Brain microvascular endothelial cell (primary cell): Measurements from ENCODE around the gene SETD4.
A peak's percentile ranks its signal among the peaks of the same experiment; 100 is the strongest.

Experiments used
- DNase-seq: peaks from one replicate; pipeline ENCODE4 v3.0.0-alpha.2; 2020
- H3K27ac ChIP-seq: fragments of 250-450 bp; sonication (Bioruptor Pico); 2 replicates; pipeline ENCODE4 v1.5.1; 2020; ENCODE audit warnings: mild to moderate bottlenecking, moderate library complexity
- H3K27me3 ChIP-seq: fragments of 250-450 bp; sonication (Bioruptor Pico); replicated peaks from 2 replicates; pipeline ENCODE4 v1.5.1; 2020; ENCODE audit warnings: mild to moderate bottlenecking
- H3K36me3 ChIP-seq: fragments of 250-450 bp; sonication (Bioruptor Pico); replicated peaks from 2 replicates; pipeline ENCODE4 v1.5.1; 2020; ENCODE audit warnings: mild to moderate bottlenecking
- H3K4me3 ChIP-seq: 2 replicates; pipeline ENCODE4 v1.5.1; 2011; ENCODE audit warnings: low read depth, mild to moderate bottlenecking, control low read depth, low read length, moderate library complexity
- CTCF ChIP-seq: IDR thresholded peaks from 2 replicates; pipeline ENCODE4 v1.5.1; 2011; ENCODE audit warnings: low read depth, mild to moderate bottlenecking, moderate library complexity, low read length, control low read depth, inconsistent platforms; ENCODE audit errors: missing control alignments
- in situ Hi-C: cut with HindIII; loops from 2 replicates; pipeline ENCODE4 v1.10.0; 2017; ENCODE audit warnings: low sequenced_read_pairs, low pct_ligation_motif_present

SETD4 gene

GRCh38 chr21:36068748-36069398 lies 8.5 kb upstream of the SETD4 start:
- Histone ChIP-seq H3K36me3 (peaks cover 6% of the 10 kb centered on the region), H3K4me3 (no peak overlapping the region), H3K27me3 (no peaks in the 10 kb centered on the region), H3K27ac (peak overlapping the region; percentile 62)
- DNase-seq, result no peak
- no peak for TF ChIP-seq CTCF
- in situ Hi-C loops, result no loop called here

- no peak for TF ChIP-seq CTCF
- DNase-seq, result peak; percentile 36
- Histone ChIP-seq H3K27me3 (no peaks in the 10 kb centered on the region), H3K27ac (no peak overlapping the region), H3K4me3 (no peak overlapping the region), H3K36me3 (no peaks in the 10 kb centered on the region)
- in situ Hi-C loops, result no loop called here
Measured at GRCh38 chr21:36065497-36066036, 5.2 kb upstream of the SETD4 start.

GRCh38 chr21:36064085-36064460 lies 3.7 kb upstream of the SETD4 start:
- DNase-seq, result no peak
- H3K4me3 ChIP-seq, result no peak overlapping the region
- no peak for TF ChIP-seq CTCF
- H3K27me3 ChIP-seq, result no peaks in the 10 kb centered on the region
- H3K27ac ChIP-seq, result no peak overlapping the region
- no peaks in the 10 kb centered on the region for H3K36me3 ChIP-seq
- in situ Hi-C loops, result no loop called here

- TF ChIP-seq CTCF, result no peak
- in situ Hi-C loops, result no loop called here
- H3K27me3 ChIP-seq, result no peaks in the 10 kb centered on the region
Measured at GRCh38 chr21:36063375-36064084, 3.2 kb upstream of the SETD4 start.

GRCh38 chr21:36061445-36061844 lies 1.1 kb upstream of the SETD4 start:
- Histone ChIP-seq H3K36me3 (peaks cover 12% of the 10 kb centered on the region), H3K4me3 (no peak overlapping the region), H3K27me3 (no peaks in the 10 kb centered on the region), H3K27ac (no peak overlapping the region)
- TF ChIP-seq CTCF, result no peak
- DNase-seq, result no peak
- in situ Hi-C loops, result no loop called here

More at GRCh38 chr21:36063375-36064084, 3.2 kb upstream of the SETD4 start:
- no peaks in the 10 kb centered on the region for H3K36me3 ChIP-seq
- no peak for DNase-seq
- no peak overlapping the region for H3K27ac ChIP-seq
- no peak overlapping the region for H3K4me3 ChIP-seq
